MG63 (cell line): Measurements from ENCODE around the gene SLC39A6. TPM values are rescaled to one million over a fixed set of nuclear protein-coding genes. Genes with fewer than 3 reads are reported as not detected.

Experiments used
- DNase-seq: peaks from one replicate; pipeline ENCODE4 v3.0.0-alpha.2; 2020
- H3K27me3 ChIP-seq: fragments of 250-450 bp; sonication (Bioruptor Pico); 2 replicates; pipeline ENCODE4 v1.5.1; 2020; ENCODE audit warnings: mild to moderate bottlenecking, moderate library complexity
- H3K36me3 ChIP-seq: fragments of 250-450 bp; sonication (Bioruptor Pico); 2 replicates; pipeline ENCODE4 v1.5.1; 2020; ENCODE audit warnings: mild to moderate bottlenecking, moderate library complexity
- H3K4me3 ChIP-seq: fragments of 250-450 bp; sonication (Bioruptor Pico); 2 replicates; pipeline ENCODE4 v1.5.1; 2020; ENCODE audit warnings: mild to moderate bottlenecking, moderate library complexity
- H3K9me3 ChIP-seq: fragments of 250-450 bp; sonication (Bioruptor Pico); 2 replicates; pipeline ENCODE4 v1.5.1; 2020; ENCODE audit warnings: mild to moderate bottlenecking, moderate library complexity
- total RNA-seq: library from RNA; depleted of rRNA; stranded (reverse); fragments of >200 nt; shearing (Covaris generic); gene quantifications from 2 replicates; pipeline ENCODE4 v1.2.3, GENCODE V29; 2014; ENCODE audit warnings: low replicate concordance

The SLC39A6 gene
- total RNA-seq, 1 experiment from 2014 or later = 63.0 TPM

DNA sequence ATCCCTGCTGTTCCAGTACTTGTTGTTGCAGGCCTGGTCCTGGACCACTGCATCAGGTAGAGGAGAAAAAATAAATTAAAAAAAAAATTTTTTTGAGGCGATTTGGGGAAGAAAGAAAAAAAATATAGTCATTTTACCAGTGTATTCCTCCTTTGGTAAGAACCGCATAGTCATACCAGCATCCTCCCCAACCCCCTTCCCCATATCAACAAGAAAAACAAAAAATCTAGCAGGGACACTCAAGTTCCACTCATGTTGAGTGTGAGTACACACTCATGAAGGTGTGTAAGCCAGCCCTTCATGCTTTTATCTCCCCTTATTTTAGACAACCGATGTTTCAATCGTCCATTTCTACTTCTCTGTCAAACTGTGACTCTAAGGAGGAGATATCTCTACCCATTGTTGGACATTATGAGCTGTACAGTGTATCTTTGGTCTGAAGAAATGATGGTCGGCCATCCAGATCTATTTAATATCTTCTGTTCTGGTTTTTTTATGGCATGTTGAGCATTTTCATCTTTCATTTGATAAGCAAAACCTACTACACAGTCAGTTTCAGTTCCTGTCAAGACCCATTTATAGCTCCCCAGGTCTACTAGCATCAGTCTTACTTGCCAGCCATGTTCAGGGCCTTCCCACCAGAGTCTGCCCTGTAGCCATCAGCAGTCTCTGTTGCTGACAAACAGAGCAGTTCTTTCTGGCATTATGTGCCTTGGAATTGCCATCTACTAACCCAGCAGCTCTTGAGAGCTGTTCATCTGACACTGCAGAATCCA, 20.6 kb upstream of the SLC39A6 start:
- H3K9me3 ChIP-seq = no peaks in the 10 kb centered on the region
- no peak for DNase-seq
- H3K36me3 ChIP-seq = peaks cover 46% of the 10 kb centered on the region

GRCh38 chr18:36143391-36143790, 14.3 kb upstream of the SLC39A6 start:
- H3K36me3 ChIP-seq = peaks cover 57% of the 10 kb centered on the region
- H3K9me3 ChIP-seq = no peaks in the 10 kb centered on the region
- no peak for DNase-seq
- H3K4me3 ChIP-seq = no peak overlapping the region
- no peaks in the 10 kb centered on the region for H3K27me3 ChIP-seq

More for the DNA sequence above, 20.6 kb upstream of the SLC39A6 start:
- Histone ChIP-seq H3K27me3 (no peaks in the 10 kb centered on the region), H3K4me3 (no peak overlapping the region)

DNA sequence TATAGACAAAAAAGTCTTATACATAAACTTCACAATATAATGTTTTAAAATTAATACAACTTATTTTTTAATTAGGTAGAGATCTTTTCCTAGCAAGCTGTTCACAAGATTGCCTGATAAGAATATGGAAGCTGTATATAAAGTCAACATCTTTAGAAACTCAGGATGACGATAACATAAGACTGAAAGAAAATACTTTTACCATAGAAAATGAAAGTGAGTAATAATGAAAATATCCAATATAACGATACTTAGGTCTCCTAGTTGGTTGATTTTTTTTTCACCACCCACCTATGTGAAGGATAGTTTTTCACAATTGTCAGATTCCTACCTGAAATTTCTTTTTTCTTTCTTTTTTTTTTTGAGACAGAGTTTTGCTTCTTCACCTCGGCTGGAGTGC, 13.6 kb upstream of the SLC39A6 start:
- Histone ChIP-seq H3K36me3 (peaks cover 60% of the 10 kb centered on the region), H3K9me3 (no peaks in the 10 kb centered on the region), H3K27me3 (no peaks in the 10 kb centered on the region), H3K4me3 (no peak overlapping the region)
- DNase-seq = no peak

GRCh38 chr18:36141576-36141975, 12.4 kb upstream of the SLC39A6 start:
- Histone ChIP-seq H3K9me3 (no peaks in the 10 kb centered on the region), H3K36me3 (peaks cover 65% of the 10 kb centered on the region), H3K4me3 (no peak overlapping the region), H3K27me3 (no peaks in the 10 kb centered on the region)
- DNase-seq = no peak

DNA sequence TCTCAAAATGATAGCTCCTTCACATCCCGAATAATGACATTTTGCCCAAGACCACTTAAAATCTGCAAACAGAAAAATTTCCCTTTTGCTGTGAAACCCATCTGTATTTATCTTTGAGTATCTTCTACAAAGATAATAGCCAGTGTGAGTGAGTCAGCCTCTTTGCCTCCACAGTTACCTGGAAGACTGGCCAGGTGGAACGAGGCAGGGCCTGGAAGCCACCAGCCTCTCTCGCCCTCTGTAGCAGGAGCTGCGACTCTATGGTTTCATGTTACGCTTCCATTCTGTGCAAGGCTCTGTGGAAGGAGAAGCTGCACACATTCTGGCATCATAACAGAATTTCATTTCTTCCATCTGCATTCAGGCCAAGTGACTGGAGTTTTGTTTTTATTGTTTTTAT, 10.1 kb upstream of the SLC39A6 start:
- H3K27me3 ChIP-seq = no peaks in the 10 kb centered on the region
- H3K9me3 ChIP-seq = no peaks in the 10 kb centered on the region
- no peak overlapping the region for H3K4me3 ChIP-seq
- DNase-seq = no peak
- H3K36me3 ChIP-seq = peaks cover 51% of the 10 kb centered on the region

DNA sequence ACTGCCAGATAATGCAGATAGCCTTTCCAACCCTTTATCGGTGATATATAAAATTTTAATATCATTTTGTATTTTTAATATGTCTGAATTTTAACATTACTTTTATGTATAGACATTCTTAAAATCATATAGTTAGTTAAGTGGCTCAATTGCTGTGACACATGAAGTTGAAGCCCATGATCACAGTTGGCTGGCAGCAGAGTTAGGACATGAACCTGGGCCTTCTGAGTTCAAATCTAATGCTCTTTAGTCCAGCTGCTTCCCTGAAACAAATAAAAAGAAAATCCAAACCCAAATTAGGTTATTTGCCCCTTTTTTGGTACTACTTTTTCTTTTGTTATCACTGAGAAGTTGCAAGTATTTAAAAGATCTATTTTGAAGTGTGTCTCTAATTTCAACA, 6.1 kb upstream of the SLC39A6 start:
- no peak for DNase-seq
- Histone ChIP-seq H3K36me3 (peaks cover 32% of the 10 kb centered on the region), H3K4me3 (no peak overlapping the region), H3K9me3 (no peaks in the 10 kb centered on the region), H3K27me3 (no peaks in the 10 kb centered on the region)

DNA sequence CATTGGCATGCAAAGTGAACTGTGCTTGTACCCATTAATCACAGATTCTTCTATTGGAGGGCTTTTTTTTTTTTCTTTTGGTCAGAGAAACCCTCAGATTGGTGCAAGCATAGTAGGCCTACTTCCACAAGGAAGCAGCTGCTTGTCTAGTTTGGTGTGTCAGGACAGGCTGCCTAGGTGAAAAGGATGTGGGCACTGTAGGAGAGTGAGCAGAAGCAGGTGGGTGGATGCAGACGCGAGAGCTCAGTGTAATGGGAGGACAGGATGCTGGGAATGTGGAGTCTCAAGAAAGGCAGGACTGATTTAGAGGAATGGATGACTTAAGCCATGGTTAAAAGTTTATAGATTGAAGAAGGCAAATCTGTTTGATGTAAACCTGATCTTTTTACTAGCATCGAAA, 3.6 kb upstream of the SLC39A6 start:
- no peaks in the 10 kb centered on the region for H3K27me3 ChIP-seq
- no peak overlapping the region for H3K4me3 ChIP-seq
- H3K9me3 ChIP-seq = no peaks in the 10 kb centered on the region
- peaks cover 20% of the 10 kb centered on the region for H3K36me3 ChIP-seq
- DNase-seq = no peak

GRCh38 chr18:36131692-36132483, 2.7 kb upstream of the SLC39A6 start:
- H3K4me3 ChIP-seq = no peak overlapping the region
- DNase-seq = no peak
- peaks cover 16% of the 10 kb centered on the region for H3K36me3 ChIP-seq
- no peaks in the 10 kb centered on the region for H3K27me3 ChIP-seq
- no peaks in the 10 kb centered on the region for H3K9me3 ChIP-seq

DNA sequence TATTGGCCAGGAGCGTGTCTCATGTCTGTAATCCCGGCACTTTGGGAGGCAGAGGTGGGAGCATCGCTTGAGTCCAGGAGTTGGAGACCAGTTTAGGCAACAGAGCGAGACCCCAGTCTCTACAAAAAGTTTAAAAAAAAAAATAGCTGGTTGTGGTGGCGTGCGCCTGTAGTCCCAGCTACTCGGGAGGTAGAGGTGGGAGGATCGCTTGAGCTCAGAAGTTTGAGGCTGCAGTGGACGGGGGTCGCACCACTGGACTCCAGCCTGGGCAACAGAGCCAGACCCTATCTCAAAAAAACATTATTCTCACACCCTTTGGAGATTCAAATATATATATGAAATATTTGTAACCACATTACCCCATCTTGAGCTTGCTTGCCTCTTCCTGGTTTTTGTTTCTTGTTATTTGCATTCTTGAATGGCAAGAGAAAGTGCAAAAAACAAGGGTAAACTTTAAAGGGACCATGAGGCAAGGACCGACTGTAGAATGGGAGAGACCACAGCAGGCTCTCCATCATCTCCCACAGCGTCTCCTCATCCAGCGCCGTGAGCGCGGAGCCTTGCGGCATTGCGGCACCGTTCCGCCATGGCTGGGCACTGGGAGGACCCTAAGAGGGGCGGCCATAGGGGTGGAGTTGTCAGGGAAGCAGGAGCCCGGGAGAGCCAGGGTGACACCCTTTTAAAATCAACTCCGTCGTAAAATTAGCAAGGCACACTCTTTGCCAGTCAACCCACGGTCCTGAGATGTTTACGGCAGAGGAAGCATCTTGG, 1.9 kb upstream of the SLC39A6 start:
- H3K27me3 ChIP-seq = no peaks in the 10 kb centered on the region
- H3K9me3 ChIP-seq = no peaks in the 10 kb centered on the region
- peaks cover 15% of the 10 kb centered on the region for H3K36me3 ChIP-seq
- no peak for DNase-seq
- H3K4me3 ChIP-seq = peak overlapping the region; percentile 82

- no peak for DNase-seq
- H3K27me3 ChIP-seq = no peaks in the 10 kb centered on the region
- H3K9me3 ChIP-seq = no peaks in the 10 kb centered on the region
- peak overlapping the region; percentile 82 for H3K4me3 ChIP-seq
- H3K36me3 ChIP-seq = peaks cover 16% of the 10 kb centered on the region
These were observed 1.1 kb upstream of the SLC39A6 start for GRCh38 chr18:36130039-36130831.

DNA sequence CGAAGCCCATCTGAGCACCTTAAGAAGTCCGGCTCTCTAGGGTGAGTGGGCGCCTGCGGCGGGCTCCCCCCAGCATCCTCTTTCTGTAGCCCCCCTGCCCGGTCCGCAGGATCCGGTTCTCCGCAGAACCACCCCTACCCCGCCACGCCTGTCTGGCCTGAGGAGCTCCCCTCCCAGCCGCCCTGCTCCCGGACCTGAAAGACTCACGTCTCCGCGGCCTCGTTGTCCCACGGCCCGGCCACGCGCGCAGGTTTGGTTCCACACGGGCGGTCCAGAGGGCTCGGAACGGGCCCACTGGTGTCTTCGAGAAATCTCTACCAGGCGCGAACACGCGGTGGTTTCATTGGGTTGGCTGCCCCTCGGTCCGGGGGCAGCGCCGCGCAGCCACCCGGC, 237 bp downstream of the SLC39A6 start:
- Histone ChIP-seq H3K4me3 (peak overlapping the region; percentile 82), H3K27me3 (no peaks in the 10 kb centered on the region), H3K36me3 (peaks cover 10% of the 10 kb centered on the region), H3K9me3 (no peaks in the 10 kb centered on the region)
- DNase-seq = no peak

GRCh38 chr18:36128530-36128870, 640 bp downstream of the SLC39A6 start:
- Histone ChIP-seq H3K36me3 (peaks cover 11% of the 10 kb centered on the region), H3K4me3 (peak overlapping the region; percentile 82), H3K27me3 (no peaks in the 10 kb centered on the region), H3K9me3 (no peaks in the 10 kb centered on the region)
- DNase-seq = peak; percentile 6

- Histone ChIP-seq H3K36me3 (peaks cover 13% of the 10 kb centered on the region), H3K9me3 (no peaks in the 10 kb centered on the region), H3K4me3 (peak overlapping the region; percentile 82), H3K27me3 (no peaks in the 10 kb centered on the region)
- no peak for DNase-seq
These were observed 1.2 kb downstream of the SLC39A6 start for GRCh38 chr18:36127836-36128529.

- no peak for DNase-seq
- peaks cover 26% of the 10 kb centered on the region for H3K36me3 ChIP-seq
- H3K27me3 ChIP-seq = no peaks in the 10 kb centered on the region
- H3K9me3 ChIP-seq = no peaks in the 10 kb centered on the region
- H3K4me3 ChIP-seq = no peak overlapping the region
These were observed 2.5 kb downstream of the SLC39A6 start for GRCh38 chr18:36126668-36127067.

GRCh38 chr18:36124841-36125240, 4.3 kb downstream of the SLC39A6 start:
- DNase-seq = no peak
- no peaks in the 10 kb centered on the region for H3K27me3 ChIP-seq
- peaks cover 29% of the 10 kb centered on the region for H3K36me3 ChIP-seq
- no peak overlapping the region for H3K4me3 ChIP-seq
- no peaks in the 10 kb centered on the region for H3K9me3 ChIP-seq

DNA sequence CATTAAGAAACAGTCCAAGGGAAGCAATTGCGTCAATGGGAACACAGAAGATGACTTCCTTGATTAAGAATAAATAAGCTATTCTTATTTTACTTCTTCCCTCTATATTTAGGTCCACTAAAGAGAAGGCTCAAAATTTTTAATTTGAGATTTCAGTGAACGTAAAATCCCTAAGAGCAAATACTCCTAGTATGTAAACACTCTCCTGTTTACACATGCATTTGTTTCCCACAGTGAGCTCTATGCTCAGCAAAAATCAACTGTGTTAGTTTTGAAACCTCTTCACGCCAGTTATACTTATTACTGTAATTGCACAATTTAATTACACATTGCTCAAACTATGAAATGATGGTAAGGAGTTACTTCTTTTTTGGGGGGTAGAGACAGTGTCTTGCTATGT, 8.8 kb downstream of the SLC39A6 start:
- DNase-seq = no peak
- Histone ChIP-seq H3K36me3 (peaks cover 25% of the 10 kb centered on the region), H3K9me3 (no peaks in the 10 kb centered on the region), H3K27me3 (no peaks in the 10 kb centered on the region), H3K4me3 (no peak overlapping the region)
